Measurements from ENCODE around the gene SCP2. TPM values are rescaled to one million over a fixed set of nuclear protein-coding genes. Genes with fewer than 3 reads are reported as not detected.

Gene SCP2
- polyA plus RNA-seq, 1 of the 3 experiments (the other 2 are of a cell fraction): 49.5 TPM

DNA sequence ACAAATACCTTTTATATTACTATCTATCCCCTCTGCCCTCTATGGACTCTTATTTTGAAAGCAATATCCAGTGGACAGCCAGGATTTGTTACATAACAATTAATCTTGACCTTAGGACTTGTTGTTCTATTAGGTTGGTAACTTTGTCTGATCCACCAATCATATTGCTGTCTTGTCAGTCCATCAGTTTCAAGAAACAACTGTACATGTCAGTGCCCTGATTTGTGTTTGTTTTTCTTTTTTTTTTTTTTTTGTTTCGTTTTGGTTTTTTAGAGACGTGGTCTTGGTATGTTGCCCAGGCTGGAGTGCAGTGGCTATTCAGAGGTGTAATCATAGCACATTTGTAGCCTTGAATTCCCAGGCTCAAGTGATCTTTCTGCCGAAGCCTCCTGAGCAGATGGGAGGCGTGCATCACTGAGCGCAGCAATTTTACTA lies 1.5 kb upstream of the SCP2 start (continued):
- TF ChIP-seq, protein P1, sequence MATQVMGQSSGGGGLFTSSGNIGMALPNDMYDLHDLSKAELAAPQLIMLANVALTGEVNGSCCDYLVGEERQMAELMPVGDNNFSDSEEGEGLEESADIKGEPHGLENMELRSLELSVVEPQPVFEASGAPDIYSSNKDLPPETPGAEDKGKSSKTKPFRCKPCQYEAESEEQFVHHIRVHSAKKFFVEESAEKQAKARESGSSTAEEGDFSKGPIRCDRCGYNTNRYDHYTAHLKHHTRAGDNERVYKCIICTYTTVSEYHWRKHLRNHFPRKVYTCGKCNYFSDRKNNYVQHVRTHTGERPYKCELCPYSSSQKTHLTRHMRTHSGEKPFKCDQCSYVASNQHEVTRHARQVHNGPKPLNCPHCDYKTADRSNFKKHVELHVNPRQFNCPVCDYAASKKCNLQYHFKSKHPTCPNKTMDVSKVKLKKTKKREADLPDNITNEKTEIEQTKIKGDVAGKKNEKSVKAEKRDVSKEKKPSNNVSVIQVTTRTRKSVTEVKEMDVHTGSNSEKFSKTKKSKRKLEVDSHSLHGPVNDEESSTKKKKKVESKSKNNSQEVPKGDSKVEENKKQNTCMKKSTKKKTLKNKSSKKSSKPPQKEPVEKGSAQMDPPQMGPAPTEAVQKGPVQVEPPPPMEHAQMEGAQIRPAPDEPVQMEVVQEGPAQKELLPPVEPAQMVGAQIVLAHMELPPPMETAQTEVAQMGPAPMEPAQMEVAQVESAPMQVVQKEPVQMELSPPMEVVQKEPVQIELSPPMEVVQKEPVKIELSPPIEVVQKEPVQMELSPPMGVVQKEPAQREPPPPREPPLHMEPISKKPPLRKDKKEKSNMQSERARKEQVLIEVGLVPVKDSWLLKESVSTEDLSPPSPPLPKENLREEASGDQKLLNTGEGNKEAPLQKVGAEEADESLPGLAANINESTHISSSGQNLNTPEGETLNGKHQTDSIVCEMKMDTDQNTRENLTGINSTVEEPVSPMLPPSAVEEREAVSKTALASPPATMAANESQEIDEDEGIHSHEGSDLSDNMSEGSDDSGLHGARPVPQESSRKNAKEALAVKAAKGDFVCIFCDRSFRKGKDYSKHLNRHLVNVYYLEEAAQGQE (IDR thresholded peaks at IDR 0.05; ENCODE audit: low read depth, low read length): no peak
- no peak for TF ChIP-seq TCF12 (IDR thresholded peaks at IDR 0.05)
- no peak for TF ChIP-seq NRF1 (IDR thresholded peaks at IDR 0.05; ENCODE audit: low read depth, low read length)

DNA sequence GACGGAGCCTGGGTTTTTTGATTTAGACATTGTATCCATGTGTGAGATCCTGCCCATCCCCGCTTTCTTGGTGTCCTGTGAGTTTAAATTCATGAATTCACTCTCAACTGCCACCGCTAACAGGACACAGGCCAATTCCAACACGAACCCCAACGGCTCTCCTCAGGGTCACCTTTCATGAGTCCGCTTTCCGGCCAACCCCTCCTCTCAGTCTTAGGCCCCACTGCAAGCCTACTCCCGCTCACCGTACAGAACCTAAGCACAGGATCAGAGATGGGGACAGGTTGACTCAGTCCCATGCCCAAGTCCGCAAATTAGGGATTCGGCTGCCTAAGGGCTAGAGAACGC lies 238 bp upstream of the SCP2 start:
- DNase-seq: no peak

GRCh38 chr1:52928015-52928404 lies 934 bp downstream of the SCP2 start:
- H3K27ac ChIP-seq (ENCODE audit: low read depth in 2 of 2, low read length in 1 of 2): no peak overlapping the region
- POLR2A ChIA-PET: no interaction called here

More for the DNA sequence above, 238 bp upstream of the SCP2 start:
- H3K27me3 ChIP-seq (ENCODE audit: insufficient read depth): no peaks in the 10 kb centered on the region
- no peaks in the 10 kb centered on the region for H3K9me3 ChIP-seq
- no peak overlapping the region for H3K9ac ChIP-seq
- TF ChIP-seq GATA2 (CRISPR knock-in tag; IDR thresholded peaks at IDR 0.05) (no peak), MXI1 (IDR thresholded peaks at IDR 0.05; ENCODE audit: low read depth, low read length) (no peak), FOXJ3 (CRISPR knock-in tag; IDR thresholded peaks at IDR 0.05) (no peak), NFIC (IDR thresholded peaks at IDR 0.05; ENCODE audit: borderline replicate concordance) (no peak), PBX3 (IDR thresholded peaks at IDR 0.05) (no peak), EZH2phosphoT487 (IDR thresholded peaks at IDR 0.05; ENCODE audit: borderline replicate concordance, low read depth) (no peak)
- TF ChIP-seq, protein P2, sequence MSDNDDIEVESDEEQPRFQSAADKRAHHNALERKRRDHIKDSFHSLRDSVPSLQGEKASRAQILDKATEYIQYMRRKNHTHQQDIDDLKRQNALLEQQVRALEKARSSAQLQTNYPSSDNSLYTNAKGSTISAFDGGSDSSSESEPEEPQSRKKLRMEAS (IDR thresholded peaks at IDR 0.05; ENCODE audit: low read depth): no peak
- 71% methylated on average over 11 of the region's 12 CpGs for WGBS (ENCODE audit: low lambda C conversion rate)
- no peaks in the 10 kb centered on the region for H3K79me2 ChIP-seq (ENCODE audit: insufficient read depth)
- no peak overlapping the region; a peak in 1 of 4 replicates for H3K27ac ChIP-seq (ENCODE audit: low read depth in 2 of 2, low read length in 1 of 2)
- H3K4me3 ChIP-seq (ENCODE audit: low read depth in 2 of 2, low read length in 1 of 2): peak overlapping the region; percentile 53 to 69; a peak in 3 of 4 replicates
- no peaks in the 10 kb centered on the region for H3K36me3 ChIP-seq (replicated peaks in 1 of 2; ENCODE audit: control insufficient read depth in 1 of 2, insufficient read depth in 2 of 2, low read length in 1 of 2)
- peak overlapping the region; percentile 78; the same call in 1 of the 2 replicates for H3K4me2 ChIP-seq
- no peaks in the 10 kb centered on the region for H4K20me1 ChIP-seq (ENCODE audit: insufficient read depth)
- H2AFZ ChIP-seq (ENCODE audit: low read depth): peak overlapping the region; percentile 87; the same call in 1 of the 2 replicates
- ChIA-PET POLR2A (no interaction called here), CTCF (no interaction called here)
- no peaks in the 10 kb centered on the region for H3F3A ChIP-seq (replicated peaks; ENCODE audit: insufficient read depth)
- H3K4me1 ChIP-seq (ENCODE audit: control insufficient read depth in 1 of 2, insufficient read depth in 2 of 2, low read depth in 1 of 2, low read length in 1 of 2): peaks cover 0 to 3% of the 10 kb centered on the region in 2 experiments; a peak in 1 of 4 replicates
- no peaks in the 10 kb centered on the region; the same call in 1 of the 2 replicates for H3K9me2 ChIP-seq

More at GRCh38 chr1:52928015-52928404, 934 bp downstream of the SCP2 start:
- DNase-seq: no peak
- CTCF ChIA-PET: interaction anchor here (0.6 to 1.1 kb wide), 3 partner anchors 47 to 254 kb away, joined by 3 read pairs; no protein-coding TSS in a partner anchor
- no peak for TF ChIP-seq TAF1 (IDR thresholded peaks at IDR 0.05; ENCODE audit: borderline replicate concordance, low read depth, low read length)
- no peak for TF ChIP-seq FOXJ3 (CRISPR knock-in tag; IDR thresholded peaks at IDR 0.05)
- no peak for TF ChIP-seq NRF1 (IDR thresholded peaks at IDR 0.05; ENCODE audit: low read depth, low read length)
- TF ChIP-seq, protein P3, sequence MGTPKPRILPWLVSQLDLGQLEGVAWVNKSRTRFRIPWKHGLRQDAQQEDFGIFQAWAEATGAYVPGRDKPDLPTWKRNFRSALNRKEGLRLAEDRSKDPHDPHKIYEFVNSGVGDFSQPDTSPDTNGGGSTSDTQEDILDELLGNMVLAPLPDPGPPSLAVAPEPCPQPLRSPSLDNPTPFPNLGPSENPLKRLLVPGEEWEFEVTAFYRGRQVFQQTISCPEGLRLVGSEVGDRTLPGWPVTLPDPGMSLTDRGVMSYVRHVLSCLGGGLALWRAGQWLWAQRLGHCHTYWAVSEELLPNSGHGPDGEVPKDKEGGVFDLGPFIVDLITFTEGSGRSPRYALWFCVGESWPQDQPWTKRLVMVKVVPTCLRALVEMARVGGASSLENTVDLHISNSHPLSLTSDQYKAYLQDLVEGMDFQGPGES (IDR thresholded peaks at IDR 0.05; ENCODE audit: low read depth, low read length): no peak
- no peak for TF ChIP-seq MEF2A (IDR thresholded peaks at IDR 0.05; ENCODE audit: borderline replicate concordance, low read depth)
- TF ChIP-seq FOXM1 (IDR thresholded peaks at IDR 0.05; ENCODE audit: low read depth): no peak
- no peaks in the 10 kb centered on the region; the same call in 1 of the 2 replicates for H3K9me2 ChIP-seq
- no peaks in the 10 kb centered on the region for H3K79me2 ChIP-seq (ENCODE audit: insufficient read depth)
- H3K36me3 ChIP-seq (replicated peaks in 1 of 2; ENCODE audit: control insufficient read depth in 1 of 2, insufficient read depth in 2 of 2, low read length in 1 of 2): no peaks in the 10 kb centered on the region
- peak overlapping the region; percentile 69; the same call in 1 of the 2 replicates for H3K9ac ChIP-seq
- H3K27me3 ChIP-seq (ENCODE audit: insufficient read depth): no peaks in the 10 kb centered on the region
- peak overlapping the region; percentile 78 for H3K4me2 ChIP-seq
- WGBS (ENCODE audit: low lambda C conversion rate): 68% methylated on average over 15 of the region's 15 CpGs
- H3K4me3 ChIP-seq (ENCODE audit: low read depth in 2 of 2, low read length in 1 of 2): peak overlapping the region; percentile 53 to 69
- H2AFZ ChIP-seq (ENCODE audit: low read depth): peak overlapping the region; percentile 75; the same call in 1 of the 2 replicates
- H3F3A ChIP-seq (replicated peaks; ENCODE audit: insufficient read depth): no peaks in the 10 kb centered on the region
- H3K4me1 ChIP-seq (ENCODE audit: control insufficient read depth in 1 of 2, insufficient read depth in 2 of 2, low read depth in 1 of 2, low read length in 1 of 2): peaks cover 0 to 3% of the 10 kb centered on the region in 2 experiments; a peak in 1 of 4 replicates
- H3K9me3 ChIP-seq: no peaks in the 10 kb centered on the region
- no peaks in the 10 kb centered on the region for H4K20me1 ChIP-seq (ENCODE audit: insufficient read depth)

Measured in SK-N-SH (cell line).